Measurements from ENCODE around the gene C6orf62. TPM values are rescaled to one million over a fixed set of nuclear protein-coding genes. Genes with fewer than 3 reads are reported as not detected.

The C6orf62 gene
- total and polyA plus RNA-seq, 3 donors from 2014 or later: 109 to 139 (median 128) TPM

DNA sequence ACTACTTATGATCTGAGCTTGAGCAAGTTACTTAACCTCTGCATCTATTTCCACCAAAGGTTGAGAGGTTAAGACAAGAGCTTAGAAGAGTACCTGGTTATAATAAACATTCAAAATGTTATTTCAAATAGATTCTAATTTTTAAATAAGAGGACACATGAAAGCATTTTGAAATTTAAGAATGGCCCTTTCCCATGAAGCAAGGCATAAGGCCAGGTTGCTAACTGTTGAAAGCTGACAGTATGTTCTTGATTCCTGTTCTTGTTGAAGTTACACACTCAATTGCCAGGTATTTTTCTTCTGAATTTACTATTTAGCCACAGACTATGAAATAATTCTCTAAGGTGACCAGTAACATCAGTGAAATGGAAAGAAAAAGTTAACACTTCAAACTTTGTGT lies 14.5 kb downstream of the C6orf62 start:
- H3K36me3 ChIP-seq (ENCODE audit: low read depth, missing control alignments): no peaks in the 10 kb centered on the region
- H3K27me3 ChIP-seq: no peaks in the 10 kb centered on the region
- no peaks in the 10 kb centered on the region for H3K4me1 ChIP-seq
- H3K27ac ChIP-seq: no peak overlapping the region
- intact Hi-C loops (cut with DNase I; ENCODE audit: low total_unique reads): no loop called here
- TF ChIP-seq, protein P1, sequence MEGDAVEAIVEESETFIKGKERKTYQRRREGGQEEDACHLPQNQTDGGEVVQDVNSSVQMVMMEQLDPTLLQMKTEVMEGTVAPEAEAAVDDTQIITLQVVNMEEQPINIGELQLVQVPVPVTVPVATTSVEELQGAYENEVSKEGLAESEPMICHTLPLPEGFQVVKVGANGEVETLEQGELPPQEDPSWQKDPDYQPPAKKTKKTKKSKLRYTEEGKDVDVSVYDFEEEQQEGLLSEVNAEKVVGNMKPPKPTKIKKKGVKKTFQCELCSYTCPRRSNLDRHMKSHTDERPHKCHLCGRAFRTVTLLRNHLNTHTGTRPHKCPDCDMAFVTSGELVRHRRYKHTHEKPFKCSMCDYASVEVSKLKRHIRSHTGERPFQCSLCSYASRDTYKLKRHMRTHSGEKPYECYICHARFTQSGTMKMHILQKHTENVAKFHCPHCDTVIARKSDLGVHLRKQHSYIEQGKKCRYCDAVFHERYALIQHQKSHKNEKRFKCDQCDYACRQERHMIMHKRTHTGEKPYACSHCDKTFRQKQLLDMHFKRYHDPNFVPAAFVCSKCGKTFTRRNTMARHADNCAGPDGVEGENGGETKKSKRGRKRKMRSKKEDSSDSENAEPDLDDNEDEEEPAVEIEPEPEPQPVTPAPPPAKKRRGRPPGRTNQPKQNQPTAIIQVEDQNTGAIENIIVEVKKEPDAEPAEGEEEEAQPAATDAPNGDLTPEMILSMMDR (IDR thresholded peaks at IDR 0.05): no peak
- no peak for TF ChIP-seq POLR2A (IDR thresholded peaks at IDR 0.05)
- no peak for DNase-seq
- H3K9me3 ChIP-seq: no peaks in the 10 kb centered on the region
- no peak overlapping the region for H3K4me3 ChIP-seq

GRCh38 chr6:24702720-24703282 lies 16.2 kb downstream of the C6orf62 start:
- Histone ChIP-seq H3K27ac (no peak overlapping the region), H3K9me3 (no peaks in the 10 kb centered on the region), H3K27me3 (no peaks in the 10 kb centered on the region), H3K4me1 (no peaks in the 10 kb centered on the region), H3K36me3 (ENCODE audit: low read depth, missing control alignments) (no peaks in the 10 kb centered on the region), H3K4me3 (no peak overlapping the region)
- WGBS, 2 donors: 82 to 85% methylated on average over 4 of the region's 4 CpGs
- intact Hi-C loops (cut with DNase I; ENCODE audit: low total_unique reads): no loop called here
- no peak for DNase-seq
- TF ChIP-seq, protein P1 (IDR thresholded peaks at IDR 0.05): no peak
- no peak for TF ChIP-seq POLR2A (IDR thresholded peaks at IDR 0.05)

GRCh38 chr6:24699521-24700359 lies 19.2 kb downstream of the C6orf62 start:
- intact Hi-C loops (cut with DNase I; ENCODE audit: low total_unique reads): no loop called here
- no peak for TF ChIP-seq POLR2A (IDR thresholded peaks at IDR 0.05)
- TF ChIP-seq, protein P1 (IDR thresholded peaks at IDR 0.05): no peak
- DNase-seq: no peak
- no peaks in the 10 kb centered on the region for H3K4me1 ChIP-seq
- H3K36me3 ChIP-seq (ENCODE audit: low read depth, missing control alignments): no peaks in the 10 kb centered on the region
- 79 to 81% methylated on average over 3 of the region's 3 CpGs for WGBS, 2 donors
- no peak overlapping the region for H3K4me3 ChIP-seq
- no peaks in the 10 kb centered on the region for H3K27me3 ChIP-seq
- H3K27ac ChIP-seq: no peak overlapping the region
- no peaks in the 10 kb centered on the region for H3K9me3 ChIP-seq

DNA sequence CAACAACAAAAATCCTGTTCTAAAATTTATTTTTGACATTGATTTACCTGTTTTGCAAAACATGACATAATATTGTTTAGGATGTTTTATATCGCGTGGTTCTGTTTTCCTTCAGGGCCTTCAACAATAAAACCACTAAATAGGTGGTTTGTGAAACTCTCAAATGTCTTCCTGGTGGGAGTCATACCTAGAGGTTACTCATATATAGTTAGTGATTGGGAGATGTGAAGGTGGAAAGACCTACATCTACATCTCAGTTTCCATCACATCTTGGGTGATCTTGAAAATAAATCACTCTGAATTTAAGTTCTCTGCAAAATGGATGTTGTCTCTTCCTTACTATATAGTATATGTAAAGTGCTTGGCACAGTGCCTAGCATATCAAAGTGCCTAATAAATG lies 22.9 kb downstream of the C6orf62 start:
- H3K4me3 ChIP-seq: no peak overlapping the region
- no peak for DNase-seq
- H3K4me1 ChIP-seq: no peaks in the 10 kb centered on the region
- no peak overlapping the region for H3K27ac ChIP-seq
- H3K9me3 ChIP-seq: no peaks in the 10 kb centered on the region
- TF ChIP-seq, protein P1 (IDR thresholded peaks at IDR 0.05): no peak
- no peak for TF ChIP-seq POLR2A (IDR thresholded peaks at IDR 0.05)
- no peaks in the 10 kb centered on the region for H3K27me3 ChIP-seq
- intact Hi-C loops (cut with DNase I; ENCODE audit: low total_unique reads): no loop called here
- WGBS, 2 donors: 90 to 100% methylated on average over 2 of the region's 2 CpGs
- no peaks in the 10 kb centered on the region for H3K36me3 ChIP-seq (ENCODE audit: low read depth, missing control alignments)

Data from testis (tissue), 3 donors.